A549 (cell line): ENCODE data around the gene ALKBH2.

Experiments used
- JUN ChIP-seq, 2 experiments: fragments of >200 bp; sonication (Bioruptor Twin); formaldehyde crosslinking; IDR thresholded peaks; 2 replicates in 1 of 2; 3 replicates in 1 of 2; pipeline ENCODE4 v1.6.1; 2016 to 2017
- TF ChIP-seq, protein P1 (sequence below): fragments of >200 bp; sonication (Bioruptor Twin); formaldehyde crosslinking; IDR thresholded peaks from 3 replicates; pipeline ENCODE4 v1.5.1; 2016
- TF ChIP-seq, protein P2 (sequence below): fragments of 250-450 bp; sonication (Bioruptor Pico); IDR thresholded peaks from 2 replicates; pipeline ENCODE4 v1.5.0; 2021; ENCODE audit warnings: mild to moderate bottlenecking, moderate library complexity, borderline replicate concordance

DNA sequence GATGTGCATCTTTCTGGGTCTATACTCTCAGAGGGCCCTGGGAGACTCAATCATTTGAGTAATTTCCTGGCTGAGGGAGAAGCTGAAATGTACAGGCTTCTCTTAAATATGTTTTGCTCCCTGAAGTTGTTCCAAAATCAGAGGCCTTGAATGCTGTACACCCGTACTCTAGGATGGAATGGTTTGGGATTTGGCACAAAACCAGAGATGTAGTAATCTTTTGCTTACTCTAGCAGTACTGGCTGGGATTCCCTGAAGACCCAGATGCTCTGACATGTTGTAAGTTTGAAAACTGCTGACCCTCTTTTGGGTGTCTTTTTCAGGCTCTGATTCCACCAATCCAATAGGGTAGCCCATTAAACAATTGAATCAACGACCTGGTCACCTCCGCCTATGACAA lies 33.5 kb upstream of the ALKBH2 start:
- TF ChIP-seq, protein P1, sequence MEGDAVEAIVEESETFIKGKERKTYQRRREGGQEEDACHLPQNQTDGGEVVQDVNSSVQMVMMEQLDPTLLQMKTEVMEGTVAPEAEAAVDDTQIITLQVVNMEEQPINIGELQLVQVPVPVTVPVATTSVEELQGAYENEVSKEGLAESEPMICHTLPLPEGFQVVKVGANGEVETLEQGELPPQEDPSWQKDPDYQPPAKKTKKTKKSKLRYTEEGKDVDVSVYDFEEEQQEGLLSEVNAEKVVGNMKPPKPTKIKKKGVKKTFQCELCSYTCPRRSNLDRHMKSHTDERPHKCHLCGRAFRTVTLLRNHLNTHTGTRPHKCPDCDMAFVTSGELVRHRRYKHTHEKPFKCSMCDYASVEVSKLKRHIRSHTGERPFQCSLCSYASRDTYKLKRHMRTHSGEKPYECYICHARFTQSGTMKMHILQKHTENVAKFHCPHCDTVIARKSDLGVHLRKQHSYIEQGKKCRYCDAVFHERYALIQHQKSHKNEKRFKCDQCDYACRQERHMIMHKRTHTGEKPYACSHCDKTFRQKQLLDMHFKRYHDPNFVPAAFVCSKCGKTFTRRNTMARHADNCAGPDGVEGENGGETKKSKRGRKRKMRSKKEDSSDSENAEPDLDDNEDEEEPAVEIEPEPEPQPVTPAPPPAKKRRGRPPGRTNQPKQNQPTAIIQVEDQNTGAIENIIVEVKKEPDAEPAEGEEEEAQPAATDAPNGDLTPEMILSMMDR: no peak
- TF ChIP-seq JUN (IDR thresholded peaks at IDR 0.05): no peak
- TF ChIP-seq, protein P2, sequence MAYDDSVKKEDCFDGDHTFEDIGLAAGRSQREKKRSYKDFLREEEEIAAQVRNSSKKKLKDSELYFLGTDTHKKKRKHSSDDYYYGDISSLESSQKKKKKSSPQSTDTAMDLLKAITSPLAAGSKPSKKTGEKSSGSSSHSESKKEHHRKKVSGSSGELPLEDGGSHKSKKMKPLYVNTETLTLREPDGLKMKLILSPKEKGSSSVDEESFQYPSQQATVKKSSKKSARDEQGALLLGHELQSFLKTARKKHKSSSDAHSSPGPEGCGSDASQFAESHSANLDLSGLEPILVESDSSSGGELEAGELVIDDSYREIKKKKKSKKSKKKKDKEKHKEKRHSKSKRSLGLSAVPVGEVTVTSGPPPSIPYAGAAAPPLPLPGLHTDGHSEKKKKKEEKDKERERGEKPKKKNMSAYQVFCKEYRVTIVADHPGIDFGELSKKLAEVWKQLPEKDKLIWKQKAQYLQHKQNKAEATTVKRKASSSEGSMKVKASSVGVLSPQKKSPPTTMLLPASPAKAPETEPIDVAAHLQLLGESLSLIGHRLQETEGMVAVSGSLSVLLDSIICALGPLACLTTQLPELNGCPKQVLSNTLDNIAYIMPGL (CRISPR knock-in tag): no peak
